ENCODE measurements around the gene IL2.

The IL2 gene

GRCh38 chr4:122453384-122453995 is 3.0 kb downstream of the IL2 start:
- TF ChIP-seq GATA3 (IDR thresholded peaks at IDR 0.05; ENCODE audit: low read depth, low read length) (no peak), GATA2 (IDR thresholded peaks at IDR 0.05; ENCODE audit: low read depth, low read length) (no peak)

GRCh38 chr4:122450847-122451246 is 5.7 kb downstream of the IL2 start:
- TF ChIP-seq GATA2 (IDR thresholded peaks at IDR 0.05; ENCODE audit: low read depth, low read length): no peak
- no peak for TF ChIP-seq GATA3 (IDR thresholded peaks at IDR 0.05; ENCODE audit: low read depth, low read length)

DNA sequence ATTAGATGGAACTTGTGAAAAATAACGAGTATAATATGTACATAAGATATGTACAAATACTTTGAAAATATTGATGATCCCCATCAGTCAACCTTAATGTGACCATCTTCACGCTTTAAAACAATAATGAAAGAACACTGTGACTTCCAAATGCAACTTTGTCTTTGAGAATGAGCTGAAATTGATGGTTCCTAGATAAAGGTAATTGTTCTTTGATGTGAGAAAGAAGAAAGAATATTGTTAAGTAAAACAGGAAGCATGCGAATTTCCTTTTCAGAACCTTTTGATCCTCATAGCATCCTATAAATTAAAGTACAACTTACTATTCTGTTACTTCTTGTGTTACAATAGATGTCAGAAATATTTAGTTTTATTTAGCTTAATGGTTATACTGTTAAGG is 22.2 kb downstream of the IL2 start:
- TF ChIP-seq GATA2 (IDR thresholded peaks at IDR 0.05; ENCODE audit: low read depth, low read length) (no peak), GATA3 (IDR thresholded peaks at IDR 0.05; ENCODE audit: low read depth, low read length) (no peak)

DNA sequence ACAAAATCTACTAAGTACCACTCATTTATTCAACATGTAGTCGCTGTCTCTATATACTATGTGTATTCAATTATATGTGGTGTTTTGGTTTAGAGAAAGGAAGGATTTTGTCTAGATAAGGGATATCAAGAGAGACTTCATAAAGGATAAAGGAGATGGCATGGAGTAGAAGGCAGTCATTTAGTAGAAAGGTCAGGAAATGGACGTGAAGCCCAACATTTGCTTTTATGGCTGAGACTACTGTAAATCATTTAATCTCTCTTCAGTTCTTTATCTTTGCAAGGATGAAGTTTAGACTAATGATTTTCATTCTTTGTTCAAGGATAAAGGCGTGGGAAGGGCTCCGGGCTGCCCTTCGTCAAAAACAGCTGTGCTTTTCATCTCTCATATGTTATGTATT is 25.2 kb downstream of the IL2 start:
- TF ChIP-seq GATA3 (IDR thresholded peaks at IDR 0.05; ENCODE audit: low read depth, low read length): no peak
- no peak for TF ChIP-seq GATA2 (IDR thresholded peaks at IDR 0.05; ENCODE audit: low read depth, low read length)

DNA sequence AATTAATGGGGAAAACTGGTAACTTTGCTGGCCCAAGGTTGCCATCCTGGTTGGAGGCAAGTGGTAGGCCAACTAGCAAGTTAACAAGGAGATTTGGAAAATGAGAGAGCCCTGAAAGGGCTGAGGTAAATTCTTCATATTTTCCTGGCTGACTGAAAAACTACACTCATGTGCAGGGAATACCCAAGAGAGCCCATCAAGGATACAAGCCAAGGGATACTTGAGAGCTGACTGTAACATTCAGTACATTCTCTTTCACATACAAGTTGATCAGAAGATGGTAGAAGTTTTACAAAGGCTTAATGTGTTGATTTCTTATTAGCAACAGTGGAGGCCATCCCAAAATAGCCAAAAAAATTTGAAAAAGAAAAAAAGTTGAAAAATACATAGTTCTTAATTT is 33.3 kb downstream of the IL2 start:
- no peak for TF ChIP-seq GATA3 (IDR thresholded peaks at IDR 0.05; ENCODE audit: low read depth, low read length)
- no peak for TF ChIP-seq GATA2 (IDR thresholded peaks at IDR 0.05; ENCODE audit: low read depth, low read length)

GRCh38 chr4:122412547-122412946 is 44.0 kb downstream of the IL2 start:
- TF ChIP-seq GATA2 (IDR thresholded peaks at IDR 0.05; ENCODE audit: low read depth, low read length) (no peak), GATA3 (IDR thresholded peaks at IDR 0.05; ENCODE audit: low read depth, low read length) (no peak)

DNA sequence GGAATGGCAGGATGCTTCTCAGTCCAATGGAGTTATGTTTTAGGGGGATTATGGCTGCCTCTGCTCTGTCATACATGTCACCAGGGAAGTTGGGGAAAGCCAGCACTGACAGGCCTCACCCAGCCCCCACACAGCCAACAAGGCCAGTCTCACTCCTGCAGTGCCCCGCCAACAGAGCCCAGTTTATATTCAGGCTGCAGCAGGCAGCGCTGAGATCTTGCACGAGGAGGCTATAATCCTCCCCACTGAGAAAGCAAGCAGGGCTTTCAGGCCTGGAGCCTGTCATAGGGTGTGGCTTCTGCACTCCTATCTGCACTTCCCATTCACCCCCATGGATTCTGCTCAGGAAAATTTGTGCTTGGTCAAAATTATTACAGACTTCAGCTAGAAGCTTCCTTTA is 52.7 kb downstream of the IL2 start:
- TF ChIP-seq GATA2 (IDR thresholded peaks at IDR 0.05; ENCODE audit: low read depth, low read length): no peak
- no peak for TF ChIP-seq GATA3 (IDR thresholded peaks at IDR 0.05; ENCODE audit: low read depth, low read length)
